Measurements from ENCODE around the gene MBD2.

DNA sequence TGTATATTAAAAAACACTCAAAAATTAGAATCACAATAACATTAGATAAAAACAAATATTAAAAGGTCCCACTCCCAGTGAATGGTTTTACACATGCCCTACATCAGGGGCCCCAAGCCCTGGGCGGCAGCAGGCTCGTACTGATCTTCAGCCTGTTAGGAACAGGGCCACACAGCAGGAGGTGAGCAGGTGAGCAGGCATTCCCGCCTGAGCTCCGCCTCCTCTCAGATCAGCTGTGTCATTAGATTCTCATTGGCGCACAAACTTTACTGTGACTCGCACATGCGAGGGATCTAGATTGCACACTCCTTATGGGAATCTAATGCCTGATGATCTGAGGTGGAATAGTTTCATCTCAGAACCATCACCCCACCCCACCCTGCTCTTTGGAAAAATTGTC lies 74.2 kb downstream of the MBD2 start:
- TF ChIP-seq, protein P1, sequence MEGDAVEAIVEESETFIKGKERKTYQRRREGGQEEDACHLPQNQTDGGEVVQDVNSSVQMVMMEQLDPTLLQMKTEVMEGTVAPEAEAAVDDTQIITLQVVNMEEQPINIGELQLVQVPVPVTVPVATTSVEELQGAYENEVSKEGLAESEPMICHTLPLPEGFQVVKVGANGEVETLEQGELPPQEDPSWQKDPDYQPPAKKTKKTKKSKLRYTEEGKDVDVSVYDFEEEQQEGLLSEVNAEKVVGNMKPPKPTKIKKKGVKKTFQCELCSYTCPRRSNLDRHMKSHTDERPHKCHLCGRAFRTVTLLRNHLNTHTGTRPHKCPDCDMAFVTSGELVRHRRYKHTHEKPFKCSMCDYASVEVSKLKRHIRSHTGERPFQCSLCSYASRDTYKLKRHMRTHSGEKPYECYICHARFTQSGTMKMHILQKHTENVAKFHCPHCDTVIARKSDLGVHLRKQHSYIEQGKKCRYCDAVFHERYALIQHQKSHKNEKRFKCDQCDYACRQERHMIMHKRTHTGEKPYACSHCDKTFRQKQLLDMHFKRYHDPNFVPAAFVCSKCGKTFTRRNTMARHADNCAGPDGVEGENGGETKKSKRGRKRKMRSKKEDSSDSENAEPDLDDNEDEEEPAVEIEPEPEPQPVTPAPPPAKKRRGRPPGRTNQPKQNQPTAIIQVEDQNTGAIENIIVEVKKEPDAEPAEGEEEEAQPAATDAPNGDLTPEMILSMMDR (IDR thresholded peaks at IDR 0.05; ENCODE audit: poor library complexity) = no peak
- TF ChIP-seq EZH2 (IDR thresholded peaks at IDR 0.05; ENCODE audit: borderline replicate concordance) = no peak
- TF ChIP-seq EZH2phosphoT487 (IDR thresholded peaks at IDR 0.05; ENCODE audit: low read depth, severe bottlenecking, unreplicated experiment) = no peak

Data from hepatocyte (in vitro differentiated cells).